ENCODE data around the gene SYT17. TPM values are rescaled to one million over a fixed set of nuclear protein-coding genes. Genes with fewer than 3 reads are reported as not detected.

Gene SYT17
- total RNA-seq, 1 donor from 2014 or later, result 2.4 TPM

DNA sequence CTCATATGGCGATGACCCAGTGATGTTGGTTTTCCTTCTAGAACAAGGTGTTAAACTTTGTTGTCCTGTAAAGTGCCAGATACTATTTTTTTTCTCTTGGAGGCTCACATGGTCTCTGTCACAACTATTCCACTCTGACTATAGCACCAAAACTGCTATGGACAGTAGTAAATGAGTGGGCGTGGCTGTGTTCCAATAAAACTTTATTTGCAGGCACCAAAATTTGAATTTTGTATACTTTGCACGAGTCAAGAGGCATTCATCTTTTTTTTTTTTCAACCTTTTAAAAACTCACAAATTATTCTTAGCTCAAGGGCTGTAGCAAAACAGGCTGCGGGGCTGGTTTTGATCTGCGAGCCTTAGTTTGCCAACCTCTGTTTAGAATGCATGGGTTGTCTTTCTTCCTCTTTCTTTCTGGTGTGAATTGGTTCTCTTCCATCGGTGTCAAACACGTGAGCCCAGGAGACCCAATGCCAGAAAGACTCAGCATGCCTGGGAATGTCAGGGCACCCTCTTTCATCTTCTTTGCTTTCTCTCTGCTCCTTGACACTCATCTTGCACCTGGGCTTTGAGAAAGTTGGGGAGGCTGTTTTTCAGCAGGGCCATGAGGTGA is 2.1 kb downstream of the SYT17 start:
- Histone ChIP-seq H3K36me3 (no peaks in the 10 kb centered on the region), H3K4me3 (no peak overlapping the region), H3K9me3 (no peaks in the 10 kb centered on the region), H3K27me3 (no peaks in the 10 kb centered on the region), H3K4me1 (peaks cover 3 to 4% of the 10 kb centered on the region in 2 donors), H3K27ac (no peak overlapping the region)
- TF ChIP-seq, protein P1, sequence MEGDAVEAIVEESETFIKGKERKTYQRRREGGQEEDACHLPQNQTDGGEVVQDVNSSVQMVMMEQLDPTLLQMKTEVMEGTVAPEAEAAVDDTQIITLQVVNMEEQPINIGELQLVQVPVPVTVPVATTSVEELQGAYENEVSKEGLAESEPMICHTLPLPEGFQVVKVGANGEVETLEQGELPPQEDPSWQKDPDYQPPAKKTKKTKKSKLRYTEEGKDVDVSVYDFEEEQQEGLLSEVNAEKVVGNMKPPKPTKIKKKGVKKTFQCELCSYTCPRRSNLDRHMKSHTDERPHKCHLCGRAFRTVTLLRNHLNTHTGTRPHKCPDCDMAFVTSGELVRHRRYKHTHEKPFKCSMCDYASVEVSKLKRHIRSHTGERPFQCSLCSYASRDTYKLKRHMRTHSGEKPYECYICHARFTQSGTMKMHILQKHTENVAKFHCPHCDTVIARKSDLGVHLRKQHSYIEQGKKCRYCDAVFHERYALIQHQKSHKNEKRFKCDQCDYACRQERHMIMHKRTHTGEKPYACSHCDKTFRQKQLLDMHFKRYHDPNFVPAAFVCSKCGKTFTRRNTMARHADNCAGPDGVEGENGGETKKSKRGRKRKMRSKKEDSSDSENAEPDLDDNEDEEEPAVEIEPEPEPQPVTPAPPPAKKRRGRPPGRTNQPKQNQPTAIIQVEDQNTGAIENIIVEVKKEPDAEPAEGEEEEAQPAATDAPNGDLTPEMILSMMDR (IDR thresholded peaks at IDR 0.05), result no peak
- intact Hi-C loops (cut with DNase I), result no loop called here
- no peak for DNase-seq (ENCODE audit: low spot score in 2 of 2)

DNA sequence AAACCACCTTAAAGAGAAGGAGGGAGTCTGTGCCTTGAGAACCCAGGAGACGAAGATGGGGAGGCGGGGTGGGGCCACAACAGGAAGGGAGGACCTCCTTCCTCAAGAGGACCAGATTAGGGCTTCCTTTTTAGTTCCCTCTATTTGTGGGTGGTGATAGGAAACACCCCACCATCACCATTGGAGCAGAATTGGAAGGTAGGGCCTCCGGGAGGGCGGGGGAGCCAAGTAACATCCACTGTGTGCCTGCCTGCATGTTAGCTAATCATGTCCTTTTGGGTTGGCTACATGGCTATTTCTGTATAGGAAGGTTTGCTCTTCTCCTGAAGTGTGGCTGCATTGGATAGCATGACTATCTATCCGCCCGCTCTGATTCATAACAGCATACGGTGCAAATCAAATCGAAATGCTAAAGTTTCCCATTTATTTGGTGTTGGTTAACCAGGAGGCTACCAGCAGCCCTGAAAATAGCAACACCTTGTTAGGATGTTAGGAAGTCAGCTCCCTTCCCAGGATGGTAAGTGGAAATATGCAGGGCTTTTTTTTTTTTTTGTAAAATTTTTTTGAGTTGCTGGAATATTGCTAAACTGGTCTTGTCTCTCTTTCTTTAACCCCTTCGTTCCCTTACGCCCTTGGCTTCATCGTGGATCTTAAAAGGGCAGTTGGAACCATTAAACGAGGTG is 4.2 kb downstream of the SYT17 start:
- H3K27me3 ChIP-seq, result no peaks in the 10 kb centered on the region
- peaks cover 3 to 4% of the 10 kb centered on the region in 2 donors for H3K4me1 ChIP-seq
- H3K36me3 ChIP-seq, result no peaks in the 10 kb centered on the region
- intact Hi-C loops (cut with DNase I), result no loop called here
- H3K9me3 ChIP-seq, result no peaks in the 10 kb centered on the region
- TF ChIP-seq, protein P1 (IDR thresholded peaks at IDR 0.05), result no peak
- no peak overlapping the region for H3K4me3 ChIP-seq
- H3K27ac ChIP-seq, result no peak overlapping the region
- DNase-seq (ENCODE audit: low spot score in 2 of 2), result no peak

DNA sequence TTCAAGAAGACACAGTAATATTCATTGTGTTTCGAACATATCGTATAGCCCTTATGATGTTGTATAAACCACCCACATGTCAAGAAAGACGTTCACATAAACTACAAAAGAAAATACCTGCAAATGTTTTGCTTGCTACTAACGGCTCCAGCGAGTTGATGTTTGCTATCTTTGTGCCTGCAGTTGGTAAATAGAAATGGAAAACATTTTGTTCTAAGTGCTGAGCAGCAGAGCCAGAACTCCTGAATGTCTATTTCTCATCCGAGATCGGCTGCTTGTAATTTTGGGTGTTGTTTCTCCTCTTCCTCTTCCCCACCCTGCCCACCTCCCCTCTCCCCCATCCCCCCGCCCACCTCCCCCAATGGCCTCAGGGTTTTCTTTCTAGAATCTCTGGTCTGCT is 5.0 kb downstream of the SYT17 start:
- intact Hi-C loops (cut with DNase I), result no loop called here
- H3K27me3 ChIP-seq, result no peaks in the 10 kb centered on the region
- H3K27ac ChIP-seq, result no peak overlapping the region
- H3K36me3 ChIP-seq, result no peaks in the 10 kb centered on the region
- H3K4me1 ChIP-seq, result no peaks in the 10 kb centered on the region
- TF ChIP-seq, protein P1 (IDR thresholded peaks at IDR 0.05), result no peak
- no peak for DNase-seq (ENCODE audit: low spot score in 2 of 2)
- no peaks in the 10 kb centered on the region for H3K9me3 ChIP-seq
- no peak overlapping the region for H3K4me3 ChIP-seq

DNA sequence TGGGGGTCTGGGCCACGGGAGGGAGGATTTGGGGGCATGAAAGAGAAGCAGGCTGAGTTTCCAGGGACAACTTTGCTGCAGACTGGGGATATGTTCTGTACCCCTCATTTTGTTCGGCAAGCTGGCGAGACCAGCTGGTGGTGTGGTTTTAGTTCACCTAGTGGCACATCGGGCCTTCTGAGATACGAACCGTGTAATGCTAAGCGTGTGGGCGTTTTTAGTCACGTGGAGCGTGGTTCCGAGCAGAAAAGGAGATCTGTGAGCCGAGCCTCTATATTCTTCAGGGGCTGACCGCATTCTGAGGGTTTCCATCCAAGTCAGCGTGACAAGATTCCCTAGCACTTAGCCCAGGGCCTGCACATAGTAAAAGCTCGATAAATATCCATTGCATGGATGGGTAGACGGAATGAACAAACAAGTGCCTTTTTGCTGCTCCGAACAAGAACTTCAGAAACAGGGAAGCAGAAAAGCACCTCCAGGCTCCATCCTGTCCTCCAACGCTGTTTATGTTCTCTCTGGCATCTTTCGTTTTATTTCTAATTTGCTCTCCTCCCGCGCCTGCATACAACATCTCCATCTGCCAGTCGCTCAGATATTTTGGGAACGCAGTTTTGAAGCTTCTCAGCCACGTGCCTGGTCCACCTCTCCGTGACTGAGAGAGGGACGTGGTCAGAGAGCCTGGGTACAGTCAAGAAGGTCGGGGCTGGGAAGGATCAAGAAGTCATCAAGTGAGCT is 5.8 kb downstream of the SYT17 start:
- no peak overlapping the region for H3K4me3 ChIP-seq
- no peaks in the 10 kb centered on the region for H3K4me1 ChIP-seq
- no peak overlapping the region for H3K27ac ChIP-seq
- no peaks in the 10 kb centered on the region for H3K36me3 ChIP-seq
- TF ChIP-seq, protein P1 (IDR thresholded peaks at IDR 0.05), result no peak
- H3K9me3 ChIP-seq, result no peaks in the 10 kb centered on the region
- DNase-seq (ENCODE audit: low spot score in 2 of 2), result no peak
- intact Hi-C loops (cut with DNase I), result no loop called here
- no peaks in the 10 kb centered on the region for H3K27me3 ChIP-seq

DNA sequence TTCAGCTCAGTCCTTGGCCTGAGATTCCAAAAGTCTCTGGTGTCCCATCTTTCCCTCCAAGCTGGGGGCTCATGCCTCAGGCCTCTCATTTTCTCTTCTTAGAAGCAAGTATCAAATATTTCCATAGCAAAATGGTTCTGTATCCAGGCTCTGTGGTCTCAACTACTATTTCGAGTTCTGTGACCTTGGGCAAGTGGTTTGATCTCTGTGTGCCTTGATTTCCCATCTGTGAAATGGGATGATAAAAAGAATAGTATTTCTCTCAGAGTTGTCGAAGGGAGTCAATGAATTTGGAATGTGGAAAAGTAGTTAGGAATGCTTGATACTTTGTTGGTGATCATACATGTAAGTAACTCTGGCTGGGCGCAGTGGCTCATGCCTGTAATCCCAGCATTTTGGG is 6.4 kb downstream of the SYT17 start:
- H3K4me3 ChIP-seq, result no peak overlapping the region
- H3K4me1 ChIP-seq, result no peaks in the 10 kb centered on the region
- no peaks in the 10 kb centered on the region for H3K9me3 ChIP-seq
- intact Hi-C loops (cut with DNase I), result no loop called here
- no peak overlapping the region for H3K27ac ChIP-seq
- H3K27me3 ChIP-seq, result no peaks in the 10 kb centered on the region
- no peaks in the 10 kb centered on the region for H3K36me3 ChIP-seq
- TF ChIP-seq, protein P1 (IDR thresholded peaks at IDR 0.05), result no peak
- DNase-seq (ENCODE audit: low spot score in 2 of 2), result no peak

Data from ascending aorta (tissue), 2 donors.